Breast epithelium (tissue), 4 donors: Measurements from ENCODE around the gene PDCD4. TPM values are rescaled to one million over a fixed set of nuclear protein-coding genes. Genes with fewer than 3 reads are reported as not detected.

Experiments
- DNase-seq, 2 donors: peaks; one replicate each; pipeline ENCODE4 v3.0.0-alpha.2; 2019; ENCODE audit warnings: low spot score in 2 of 2
- H3K27ac ChIP-seq, 2 donors: fragments of 200-600 bp; sonication (generic) in 1 of 2; one replicate each; pipeline ENCODE4 v1.5.1; 2016 to 2019; ENCODE audit warnings: mild to moderate bottlenecking in 1 of 2
- H3K27me3 ChIP-seq, 2 donors: fragments of 200-600 bp; sonication (generic) in 1 of 2; one replicate each; pipeline versions ENCODE4 v1.5.1 to v1.6.0; 2017 to 2019; ENCODE audit warnings: control low read depth in 1 of 2, mild to moderate bottlenecking in 1 of 2
- H3K36me3 ChIP-seq: fragments of 200-600 bp; one replicate; pipeline ENCODE4 v1.5.1; 2019
- H3K4me1 ChIP-seq, 2 donors: fragments of 200-600 bp; sonication (generic); one replicate each; pipeline ENCODE4 v1.5.1; 2016 to 2019; ENCODE audit warnings: control low read depth in 1 of 2
- H3K4me3 ChIP-seq, 3 donors: fragments of 200-600 bp; sonication (generic); 1 replicate in 2 of 3; 2 replicates in 1 of 3; pipeline ENCODE4 v1.5.1; 2016 to 2019; ENCODE audit warnings: mild to moderate bottlenecking in 3 of 3, moderate library complexity in 2 of 3
- H3K9me3 ChIP-seq, 2 donors: fragments of 200-600 bp; sonication (generic) in 1 of 2; one replicate each; pipeline ENCODE4 v1.5.1; 2016 to 2019; ENCODE audit warnings: control low read depth in 1 of 2
- POLR2A ChIP-seq: fragments of 450-650 bp; IDR thresholded peaks from one replicate; pipeline ENCODE4 v1.6.1; 2016; ENCODE audit warnings: antibody characterized with exemption, mild to moderate bottlenecking, moderate library complexity
- POLR2AphosphoS5 ChIP-seq, 3 donors: sonication (generic); formaldehyde crosslinking; IDR thresholded peaks; one replicate each; pipeline ENCODE4 v1.6.1; 2017; ENCODE audit warnings: antibody characterized with exemption in 3 of 3
- intact Hi-C: fragments of 100-400 bp; cut with DNase I; formaldehyde crosslinking; loops from one replicate; pipeline ENCODE4 v1.15.1; 2023; ENCODE audit warnings: low total_unique reads
- total RNA-seq, 3 donors: library from RNA; depleted of rRNA; stranded (reverse); fragments of >200 nt; gene quantifications; one replicate each; pipeline ENCODE4 v1.1.0, GENCODE V29; 2016
- TF ChIP-seq, protein P1 (sequence below), 3 donors: fragments of 450-650 bp; IDR thresholded peaks; one replicate each; pipeline ENCODE4 v1.5.1; 2016 to 2017; ENCODE audit warnings: antibody characterized with exemption in 3 of 3, mild to moderate bottlenecking in 3 of 3, moderate library complexity in 3 of 3

PDCD4 gene
- total RNA-seq, 3 donors from 2014 or later = 101 to 319 (median 161) TPM

DNA sequence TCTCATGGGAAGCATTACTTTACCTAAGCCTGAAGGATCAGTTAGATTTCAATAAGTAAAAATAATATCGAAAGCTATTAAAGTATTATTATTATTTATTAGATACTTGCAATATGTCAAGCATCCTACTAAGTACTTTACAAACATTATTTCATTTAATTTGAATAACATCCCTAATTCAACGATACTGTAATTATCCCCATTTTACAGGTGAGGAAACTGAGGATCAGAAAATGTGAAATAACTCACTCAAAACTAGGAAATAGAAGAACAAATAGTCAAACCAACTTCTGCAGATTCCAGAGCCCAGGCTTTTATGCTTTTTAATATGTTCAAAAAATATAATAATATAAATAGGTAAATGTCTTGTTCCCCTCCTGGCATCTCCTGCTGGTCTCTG is 10.3 kb upstream of the PDCD4 start:
- intact Hi-C loops = no loop called here
- DNase-seq = no peak
- no peaks in the 10 kb centered on the region for H3K36me3 ChIP-seq
- peaks cover 8 to 34% of the 10 kb centered on the region in 2 donors for H3K4me1 ChIP-seq
- H3K27me3 ChIP-seq = no peaks in the 10 kb centered on the region
- peak overlapping the region; percentile 79 to 85 for H3K27ac ChIP-seq
- no peaks in the 10 kb centered on the region for H3K9me3 ChIP-seq
- H3K4me3 ChIP-seq = no peak overlapping the region
- no peak for TF ChIP-seq POLR2A
- no peak for TF ChIP-seq POLR2AphosphoS5 (IDR thresholded peaks at IDR 0.05)
- TF ChIP-seq, protein P1, sequence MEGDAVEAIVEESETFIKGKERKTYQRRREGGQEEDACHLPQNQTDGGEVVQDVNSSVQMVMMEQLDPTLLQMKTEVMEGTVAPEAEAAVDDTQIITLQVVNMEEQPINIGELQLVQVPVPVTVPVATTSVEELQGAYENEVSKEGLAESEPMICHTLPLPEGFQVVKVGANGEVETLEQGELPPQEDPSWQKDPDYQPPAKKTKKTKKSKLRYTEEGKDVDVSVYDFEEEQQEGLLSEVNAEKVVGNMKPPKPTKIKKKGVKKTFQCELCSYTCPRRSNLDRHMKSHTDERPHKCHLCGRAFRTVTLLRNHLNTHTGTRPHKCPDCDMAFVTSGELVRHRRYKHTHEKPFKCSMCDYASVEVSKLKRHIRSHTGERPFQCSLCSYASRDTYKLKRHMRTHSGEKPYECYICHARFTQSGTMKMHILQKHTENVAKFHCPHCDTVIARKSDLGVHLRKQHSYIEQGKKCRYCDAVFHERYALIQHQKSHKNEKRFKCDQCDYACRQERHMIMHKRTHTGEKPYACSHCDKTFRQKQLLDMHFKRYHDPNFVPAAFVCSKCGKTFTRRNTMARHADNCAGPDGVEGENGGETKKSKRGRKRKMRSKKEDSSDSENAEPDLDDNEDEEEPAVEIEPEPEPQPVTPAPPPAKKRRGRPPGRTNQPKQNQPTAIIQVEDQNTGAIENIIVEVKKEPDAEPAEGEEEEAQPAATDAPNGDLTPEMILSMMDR (IDR thresholded peaks at IDR 0.05) = no peak

DNA sequence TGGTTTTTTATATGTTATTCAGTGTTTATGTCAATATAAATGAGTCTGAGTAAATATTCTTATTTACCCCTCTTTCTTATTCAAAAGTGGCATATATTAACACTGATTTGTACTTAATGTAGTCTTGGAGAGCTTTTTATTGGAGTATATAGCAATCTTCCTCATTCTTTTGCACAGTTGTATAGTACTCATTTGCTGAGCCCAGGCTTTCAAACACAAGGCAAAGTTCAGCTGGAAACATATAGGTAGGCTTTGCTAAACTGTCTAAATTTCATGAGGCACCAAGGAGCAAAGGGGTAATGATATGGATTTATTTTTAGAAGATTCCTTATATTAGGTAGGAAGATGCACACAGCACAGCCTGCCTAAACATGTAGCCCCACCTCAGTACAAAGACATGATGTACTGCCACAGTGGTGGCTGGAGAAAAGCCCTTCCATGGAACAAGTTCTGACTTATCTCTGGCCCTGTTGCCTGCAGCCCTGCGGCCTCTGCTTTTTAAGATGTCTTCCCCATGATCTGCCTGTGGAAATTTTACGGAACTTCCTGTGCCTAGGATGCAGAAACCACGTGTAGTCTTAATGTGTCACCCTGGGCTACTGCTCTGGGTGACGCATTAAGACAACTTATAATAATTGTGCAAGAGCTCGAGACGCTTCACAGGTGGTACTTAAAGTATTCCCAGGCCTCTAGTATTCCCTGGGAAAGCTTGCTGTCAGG is 9.6 kb upstream of the PDCD4 start:
- intact Hi-C loops = no loop called here
- H3K4me1 ChIP-seq = peaks cover 8 to 36% of the 10 kb centered on the region in 2 donors
- no peaks in the 10 kb centered on the region for H3K9me3 ChIP-seq
- no peak overlapping the region for H3K4me3 ChIP-seq
- peak overlapping the region; percentile 27 to 85 for H3K27ac ChIP-seq
- DNase-seq = peak in 1 of 2 donors; percentile 75
- no peaks in the 10 kb centered on the region for H3K27me3 ChIP-seq
- H3K36me3 ChIP-seq = no peaks in the 10 kb centered on the region
- TF ChIP-seq, protein P1 (IDR thresholded peaks at IDR 0.05) = no peak

DNA sequence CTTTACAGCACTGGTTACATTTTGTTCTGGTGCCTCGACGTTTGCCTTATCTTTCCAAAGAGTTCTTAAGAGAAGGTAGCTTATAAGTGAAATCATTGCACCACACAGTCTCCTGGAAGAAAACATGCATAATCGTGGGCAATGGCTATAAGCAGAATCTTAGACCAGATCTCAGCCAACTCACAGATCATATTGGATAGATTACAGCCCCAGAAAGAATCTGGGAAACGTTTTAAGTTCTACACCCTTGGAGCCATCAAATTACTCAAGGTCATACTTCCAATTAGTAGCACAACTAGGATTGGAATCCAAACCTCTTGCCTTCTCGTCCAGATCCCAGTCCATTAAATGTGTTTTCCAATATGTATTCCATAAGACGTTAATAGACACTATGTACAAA is 8.8 kb upstream of the PDCD4 start:
- peaks cover 8 to 32% of the 10 kb centered on the region in 2 donors for H3K4me1 ChIP-seq
- H3K27ac ChIP-seq = peak overlapping the region; percentile 27 to 85

DNA sequence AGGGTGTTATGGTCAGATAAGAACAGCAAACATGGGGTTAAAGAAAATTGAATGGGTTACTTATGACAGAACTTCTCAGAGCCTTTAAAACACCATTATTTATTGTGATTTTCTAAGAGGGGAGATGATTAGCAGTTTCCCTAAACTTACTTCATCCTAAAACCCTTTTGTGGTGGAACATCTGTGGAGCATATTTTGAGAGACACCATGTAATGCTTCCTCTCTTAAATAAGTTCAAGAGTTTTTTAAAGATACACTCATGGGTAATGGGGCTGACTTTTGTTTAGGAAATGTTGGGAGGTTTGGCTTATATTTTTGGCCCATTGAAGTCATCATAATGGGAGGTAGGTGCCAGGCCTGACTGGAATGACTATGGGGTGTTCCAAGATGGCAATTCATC is 8.4 kb upstream of the PDCD4 start:
- no peak overlapping the region for H3K4me3 ChIP-seq
- DNase-seq = no peak
- TF ChIP-seq POLR2AphosphoS5 (IDR thresholded peaks at IDR 0.05) = no peak
- TF ChIP-seq, protein P1 (IDR thresholded peaks at IDR 0.05) = no peak
- TF ChIP-seq POLR2A = no peak
- intact Hi-C loops = no loop called here
- H3K27ac ChIP-seq = peak overlapping the region; percentile 76 to 85
- no peaks in the 10 kb centered on the region for H3K27me3 ChIP-seq
- H3K9me3 ChIP-seq = no peaks in the 10 kb centered on the region
- peaks cover 8 to 32% of the 10 kb centered on the region in 2 donors for H3K4me1 ChIP-seq
- H3K36me3 ChIP-seq = no peaks in the 10 kb centered on the region

More for the DNA sequence above, 8.8 kb upstream of the PDCD4 start:
- DNase-seq = no peak
- Histone ChIP-seq H3K36me3 (no peaks in the 10 kb centered on the region), H3K27me3 (no peaks in the 10 kb centered on the region), H3K4me3 (no peak overlapping the region), H3K9me3 (no peaks in the 10 kb centered on the region)
- TF ChIP-seq POLR2A = no peak
- TF ChIP-seq, protein P1 (IDR thresholded peaks at IDR 0.05) = no peak
- no peak for TF ChIP-seq POLR2AphosphoS5 (IDR thresholded peaks at IDR 0.05)
- intact Hi-C loops = no loop called here

DNA sequence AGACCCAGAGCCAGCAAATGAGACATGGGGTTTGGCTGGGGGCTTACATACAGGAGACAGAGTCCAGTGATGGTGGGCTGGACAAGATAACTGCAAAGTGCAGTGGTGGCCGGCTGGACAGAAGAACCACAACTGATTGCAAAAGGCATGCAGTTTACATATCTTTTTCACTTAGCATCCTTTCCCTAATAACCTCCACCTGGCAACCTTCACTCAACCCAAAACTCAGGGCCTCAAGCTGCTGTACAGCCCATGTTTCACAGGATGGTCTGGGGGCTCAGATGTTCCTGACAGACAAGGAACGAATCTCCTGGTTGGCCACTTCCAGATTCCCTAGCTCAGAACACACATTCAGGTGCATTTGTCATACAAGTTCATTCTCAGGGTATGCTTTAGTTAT is 7.8 kb upstream of the PDCD4 start:
- no peaks in the 10 kb centered on the region for H3K27me3 ChIP-seq
- H3K36me3 ChIP-seq = no peaks in the 10 kb centered on the region
- intact Hi-C loops = no loop called here
- no peak for DNase-seq
- H3K4me3 ChIP-seq = no peak overlapping the region
- H3K4me1 ChIP-seq = peaks cover 8 to 32% of the 10 kb centered on the region in 2 donors
- no peaks in the 10 kb centered on the region for H3K9me3 ChIP-seq
- H3K27ac ChIP-seq = peak overlapping the region; percentile 76 to 85
- TF ChIP-seq POLR2A (no peak), POLR2AphosphoS5 (IDR thresholded peaks at IDR 0.05) (no peak)
